Dedifferentiated amniotic fluid mesenchymal stem cell (primary cell): ENCODE results near the gene WASF2.
"Not testable (repeated sequence)": the region's sequence is repeated elsewhere in the genome, so short reads cannot be mapped to it uniquely, and the experiment has no call there.

Experiments used
- DNase-seq: peaks from one replicate; pipeline ENCODE4 v3.0.0-alpha.2; 2016; ENCODE audit errors: extremely low spot score

WASF2 gene

DNA sequence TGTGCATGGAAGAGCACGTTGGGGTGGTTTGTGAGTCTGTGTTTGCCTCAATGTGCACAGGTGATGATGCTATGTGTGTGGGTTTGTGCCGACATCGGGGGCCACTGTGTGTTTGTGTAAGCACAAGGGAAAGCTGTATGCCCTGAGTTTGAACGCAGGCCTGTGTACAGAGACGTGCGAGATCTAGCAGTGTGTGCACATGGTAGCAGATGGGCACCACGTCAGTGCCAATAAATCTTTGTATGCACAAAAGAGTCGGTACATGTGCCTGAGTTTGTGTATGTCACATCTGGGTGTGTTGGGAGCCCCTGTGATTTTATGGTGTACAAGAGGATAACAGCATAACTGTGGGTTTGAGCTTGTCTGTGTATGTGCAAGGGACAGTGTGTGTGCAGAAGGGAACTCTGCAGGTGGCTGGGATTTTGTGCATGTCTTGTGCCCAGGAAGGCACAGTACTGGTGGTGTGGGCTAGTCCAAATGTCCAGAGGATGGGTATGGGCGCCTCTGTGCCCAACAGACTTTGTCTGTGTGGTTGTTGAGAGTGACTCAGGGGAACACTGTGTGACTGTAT is 32.0 kb upstream of the WASF2 start:
- no peak for DNase-seq

DNA sequence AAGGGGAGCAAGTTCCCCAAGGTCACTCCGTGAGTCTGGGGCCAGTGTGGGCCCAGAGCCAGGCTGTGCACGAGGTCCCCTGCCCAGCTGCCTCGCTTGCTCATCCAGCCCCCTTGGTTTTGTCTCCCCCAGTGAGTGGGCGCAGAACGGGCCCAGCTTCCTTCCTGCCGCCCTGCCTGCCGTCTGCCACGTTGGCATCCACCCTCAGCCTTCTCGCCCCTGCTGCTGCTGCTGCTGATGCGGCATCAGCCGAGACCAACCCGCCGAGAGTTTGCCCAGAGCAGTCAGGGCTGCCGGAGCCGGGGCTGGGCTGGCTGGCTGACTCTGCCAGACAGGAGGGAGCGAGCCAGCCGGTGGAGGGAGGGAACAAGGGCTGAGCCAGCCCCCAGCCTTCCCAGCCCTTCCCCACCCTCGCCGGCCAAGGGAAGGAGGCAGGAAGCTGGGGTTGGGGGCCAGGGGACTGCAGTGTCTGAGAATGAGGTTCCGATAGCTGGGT is 31.4 kb upstream of the WASF2 start:
- DNase-seq = no peak

DNA sequence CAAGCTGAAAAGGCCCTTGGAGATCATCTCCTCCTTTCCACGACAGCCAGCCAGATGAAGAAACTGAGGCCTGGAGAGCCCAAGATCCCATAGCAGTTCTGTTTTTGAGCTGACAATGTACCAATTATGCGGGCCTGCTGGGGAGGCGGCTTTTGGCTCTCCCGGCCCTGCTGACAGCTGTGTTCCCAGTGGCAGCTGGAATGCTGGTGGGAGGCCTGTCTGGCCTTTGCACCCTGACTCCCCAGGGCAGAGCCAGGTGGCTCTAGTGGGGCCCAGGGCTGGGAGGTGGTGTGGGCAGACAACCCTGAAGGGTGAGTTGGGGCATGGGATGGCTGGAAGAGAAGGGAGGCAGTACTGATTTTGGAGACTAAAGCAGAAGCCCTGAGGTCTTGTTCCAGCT is 30.7 kb upstream of the WASF2 start:
- no peak for DNase-seq

DNA sequence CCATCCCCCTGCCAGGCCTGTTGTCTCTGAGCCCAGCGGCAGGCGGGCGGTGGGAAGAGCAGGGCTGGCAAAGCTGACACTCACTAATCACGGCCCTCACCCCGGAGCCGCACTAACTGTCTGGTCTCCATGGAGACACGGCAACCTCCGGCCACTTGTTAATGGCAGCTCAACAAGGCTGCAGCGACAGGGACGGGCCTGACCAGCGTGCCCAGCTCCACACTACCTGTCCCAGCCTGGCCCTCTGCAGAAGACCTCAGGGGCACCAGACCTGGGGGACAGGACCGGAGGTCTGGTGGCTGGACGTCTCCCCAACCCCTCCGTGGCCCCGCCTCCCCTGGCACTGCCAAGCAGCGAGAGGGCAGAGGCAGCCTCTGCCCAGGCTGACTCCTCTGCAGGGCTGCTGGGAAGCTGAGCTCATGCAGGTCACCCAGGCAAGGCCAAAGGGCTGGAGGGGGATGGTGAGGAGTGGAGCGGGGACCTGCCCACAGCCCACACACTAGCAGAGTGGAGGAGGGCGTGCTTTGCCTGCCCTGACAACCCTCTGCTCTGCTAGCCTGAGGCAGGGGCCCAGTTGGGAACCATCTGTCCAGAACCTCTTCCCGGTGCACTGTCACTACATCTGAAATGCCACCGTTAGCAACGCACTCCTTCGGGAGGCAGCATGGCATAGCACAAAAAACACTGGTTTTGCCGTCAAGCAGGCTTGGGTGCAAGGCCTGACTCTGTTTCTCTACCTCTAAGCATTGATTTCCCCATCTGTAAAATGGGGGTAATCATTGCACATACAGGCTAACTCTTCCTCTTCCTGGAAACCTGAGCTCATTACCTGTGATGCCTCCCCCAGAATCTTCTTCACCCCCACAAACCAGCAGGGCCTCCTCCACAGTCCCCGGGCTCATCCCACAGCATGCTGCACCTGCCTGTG is 29.6 kb upstream of the WASF2 start:
- DNase-seq = no peak

DNA sequence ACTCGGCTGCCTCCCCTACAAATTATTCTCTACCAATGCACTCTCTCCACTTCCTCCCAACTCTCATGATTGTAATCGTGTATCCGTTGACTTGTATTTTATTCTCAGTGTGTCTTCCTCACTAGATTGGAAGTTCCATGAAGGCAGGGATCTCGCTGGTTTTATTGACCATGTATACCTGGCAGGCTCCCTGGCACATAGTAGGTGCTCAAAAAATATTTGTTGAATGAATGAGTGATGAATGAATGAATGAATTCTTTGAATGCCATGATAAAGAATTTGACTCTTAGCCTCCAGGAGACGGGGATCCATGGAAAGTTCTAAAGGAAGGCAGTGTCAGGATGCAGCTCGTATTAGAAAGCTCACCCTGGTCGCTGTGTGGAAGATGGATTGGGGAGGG is 28.8 kb upstream of the WASF2 start:
- no peak for DNase-seq

DNA sequence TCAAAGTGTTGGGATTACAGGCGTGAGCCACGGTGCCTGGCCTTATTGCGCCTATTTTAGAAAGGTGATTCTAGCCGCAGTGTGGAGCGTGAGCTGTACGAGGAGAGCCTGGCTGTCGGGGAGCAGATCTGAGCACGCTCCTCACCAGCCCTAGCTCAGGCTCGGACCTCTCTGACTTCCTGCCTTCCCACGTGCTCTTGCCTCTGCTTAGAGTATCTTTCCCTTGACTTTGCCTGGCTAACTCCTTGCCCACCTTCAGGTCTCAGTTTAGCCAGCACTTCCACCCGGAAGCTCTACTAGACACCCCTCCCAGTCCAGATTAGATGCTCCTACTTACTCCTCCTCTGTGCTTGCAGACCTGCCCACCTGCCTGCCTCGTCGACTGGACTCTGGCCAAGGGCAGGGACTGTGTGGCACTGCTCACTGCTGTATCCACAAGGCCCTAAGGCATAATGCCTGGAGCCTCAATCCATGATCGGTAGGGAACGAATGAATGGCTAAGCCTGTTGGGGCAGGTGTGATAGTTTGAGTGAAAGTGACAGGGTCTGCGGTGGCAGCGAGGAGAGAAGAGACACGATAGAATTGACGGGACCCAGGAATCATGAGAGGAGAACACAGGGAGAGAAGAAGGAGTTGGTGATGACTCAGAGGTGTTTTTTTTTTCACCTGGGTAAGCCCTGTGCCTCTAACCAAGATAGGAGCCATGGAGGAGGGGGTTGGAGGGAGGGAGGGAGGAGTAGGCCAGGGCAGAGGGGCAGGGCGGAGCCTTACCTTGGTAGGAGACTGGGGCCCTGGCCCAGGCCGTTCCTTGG is 28.1 kb upstream of the WASF2 start:
- no peak for DNase-seq

DNA sequence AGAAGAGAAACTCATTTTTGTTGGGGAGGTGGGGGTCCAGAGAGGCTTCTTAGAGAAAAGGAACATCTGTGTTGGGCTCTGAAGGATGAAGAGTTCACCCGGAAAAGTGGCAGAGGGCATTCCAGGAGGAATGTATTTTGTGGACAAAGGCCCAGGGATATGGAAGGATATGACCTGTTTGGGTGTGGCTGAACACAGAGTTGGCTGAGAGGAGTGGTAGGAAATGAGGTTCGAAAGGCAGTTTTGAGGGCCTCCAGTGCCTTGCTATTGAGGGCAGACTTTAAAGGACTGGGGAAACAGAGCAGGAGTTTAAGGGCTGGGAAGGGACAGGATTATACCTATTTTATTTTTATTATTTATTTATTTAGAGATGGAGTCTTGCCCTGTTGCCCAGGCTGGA is 27.3 kb upstream of the WASF2 start:
- DNase-seq = no peak

DNA sequence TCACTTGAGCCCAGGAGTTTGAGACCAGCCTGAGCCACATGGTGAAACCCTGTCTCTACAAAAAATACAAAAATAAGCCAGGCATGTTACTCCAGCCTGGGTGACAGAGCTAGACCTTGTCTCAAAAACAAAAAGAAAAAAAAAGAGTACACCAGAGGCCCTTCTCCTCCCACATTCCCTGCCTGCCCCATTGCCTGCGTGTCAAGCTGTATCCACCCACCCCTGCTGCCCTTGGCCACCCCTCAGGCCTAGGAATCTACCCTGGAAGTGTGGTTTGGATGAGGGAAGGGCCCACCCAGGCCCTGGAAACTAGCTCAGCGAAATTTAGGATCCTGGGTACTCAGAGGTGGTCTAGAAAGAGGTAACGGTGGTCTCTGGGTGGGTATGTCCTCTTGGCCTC is 25.7 kb upstream of the WASF2 start:
- no peak for DNase-seq

DNA sequence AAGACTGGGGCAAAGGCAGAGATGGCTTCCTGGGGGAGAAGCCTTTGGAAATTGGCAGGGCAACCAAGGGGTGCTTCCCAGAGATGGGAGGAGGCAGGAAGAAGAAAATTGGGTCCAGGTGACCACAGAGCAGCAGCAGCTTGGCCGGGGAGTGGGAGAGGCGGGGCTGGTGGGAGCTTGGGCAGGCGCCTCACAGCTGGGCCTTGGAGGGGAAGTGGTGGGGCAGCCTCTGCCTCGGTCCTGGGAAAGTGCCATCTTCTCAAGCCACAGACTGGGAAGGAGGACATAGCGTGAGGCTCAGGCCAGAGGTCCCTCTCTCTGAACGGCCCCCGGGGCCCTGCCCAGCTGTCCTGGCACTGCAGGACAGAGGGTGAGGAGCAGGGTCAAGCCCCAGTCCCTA is 24.0 kb upstream of the WASF2 start:
- no peak for DNase-seq

DNA sequence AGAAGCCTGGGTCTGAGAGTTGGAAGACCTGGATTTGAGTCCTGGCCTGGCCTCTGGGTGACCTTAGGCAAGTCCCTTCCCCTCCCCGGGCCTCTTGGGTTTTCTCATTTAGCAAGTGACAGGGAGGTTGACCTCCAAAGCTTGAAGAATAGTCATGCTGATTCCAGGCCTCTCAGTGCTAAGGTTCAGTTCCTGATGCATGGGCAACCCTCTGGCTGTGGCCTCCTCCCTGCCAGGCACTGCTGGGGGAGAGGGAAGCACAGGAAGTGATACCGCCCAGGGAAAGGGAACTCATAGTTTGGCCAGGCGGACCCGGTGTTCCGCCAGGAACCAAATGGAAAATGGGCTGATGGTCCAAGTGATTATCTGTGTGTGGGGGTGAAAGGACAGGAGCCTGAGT is 23.6 kb upstream of the WASF2 start:
- no peak for DNase-seq

DNA sequence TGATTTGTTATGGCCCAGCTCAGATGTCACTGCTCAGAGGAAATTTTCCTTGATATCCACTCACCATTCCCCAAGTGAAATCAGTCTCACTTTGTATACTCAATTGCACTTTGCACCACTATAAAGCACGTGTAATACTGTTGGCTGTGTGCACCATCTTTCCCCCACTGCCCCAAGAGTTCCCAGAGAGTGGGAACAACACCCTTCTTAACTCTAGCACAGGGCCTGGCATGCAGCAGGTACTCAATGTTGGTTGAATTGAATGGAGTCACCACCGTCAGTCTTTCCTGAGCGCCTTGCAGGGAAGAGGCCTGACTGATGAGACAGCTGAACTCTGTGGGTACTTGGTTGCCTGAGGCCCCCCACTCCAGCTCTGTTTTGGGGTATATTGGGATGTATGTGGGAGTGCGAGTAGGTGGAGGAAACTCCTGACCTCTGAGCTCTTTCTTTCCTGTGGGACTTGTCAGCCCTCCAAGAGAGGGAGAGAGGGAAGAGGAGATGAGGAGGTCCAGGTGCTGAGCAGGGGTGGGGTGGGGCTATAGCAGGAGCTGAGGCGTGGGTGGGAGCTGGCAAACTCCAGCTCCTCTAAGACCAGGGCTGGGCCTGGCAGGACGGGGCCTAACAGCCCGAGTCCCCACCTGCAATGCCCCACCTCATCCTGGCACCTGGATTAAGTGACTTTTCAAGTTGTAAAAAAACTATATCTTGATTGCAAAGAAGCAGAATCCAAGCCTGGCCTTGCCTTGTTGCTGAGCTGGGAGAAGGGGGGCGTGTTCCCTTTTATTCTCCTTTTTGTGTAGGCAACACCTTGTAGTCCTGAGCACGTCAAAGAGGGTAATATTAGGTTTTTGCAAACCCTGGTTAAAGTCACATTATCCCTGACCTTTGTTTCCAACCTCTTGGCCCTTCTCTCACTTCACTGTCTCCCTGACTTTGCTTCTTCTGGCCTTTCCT is 19.4 kb upstream of the WASF2 start:
- no peak for DNase-seq

DNA sequence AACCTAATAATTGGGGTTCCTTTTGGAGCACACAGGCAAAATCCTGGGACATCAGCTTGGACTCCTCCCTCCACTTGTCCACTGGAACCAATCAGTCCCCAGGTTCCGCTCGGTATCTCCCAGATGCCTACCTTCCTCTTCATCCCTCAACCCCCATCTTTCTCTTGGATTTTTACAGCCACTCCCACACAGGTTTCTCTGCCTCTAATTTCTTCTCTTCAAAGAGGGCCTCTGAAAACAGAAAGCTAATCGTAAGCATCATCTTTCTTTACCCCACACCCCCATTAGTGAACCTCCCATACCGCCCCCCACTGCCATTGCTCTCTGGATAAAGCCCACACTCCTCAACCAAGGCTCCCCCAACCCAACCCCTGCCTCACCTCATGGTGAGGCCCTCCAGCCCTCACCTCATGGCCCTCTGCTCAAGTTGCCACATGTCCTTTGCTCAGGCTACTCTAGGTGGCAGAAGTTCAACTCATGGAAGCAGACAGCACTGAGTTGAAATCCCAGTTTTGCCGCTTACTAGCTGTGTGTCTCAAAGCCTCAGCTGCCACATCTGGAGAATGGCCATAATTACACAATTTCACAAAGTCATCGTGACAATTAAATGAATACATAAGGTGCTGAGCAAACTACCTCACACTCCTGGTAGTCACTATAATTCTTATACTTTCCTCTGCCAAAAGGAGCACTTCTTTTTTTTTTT is 18.1 kb upstream of the WASF2 start:
- DNase-seq = no peak

DNA sequence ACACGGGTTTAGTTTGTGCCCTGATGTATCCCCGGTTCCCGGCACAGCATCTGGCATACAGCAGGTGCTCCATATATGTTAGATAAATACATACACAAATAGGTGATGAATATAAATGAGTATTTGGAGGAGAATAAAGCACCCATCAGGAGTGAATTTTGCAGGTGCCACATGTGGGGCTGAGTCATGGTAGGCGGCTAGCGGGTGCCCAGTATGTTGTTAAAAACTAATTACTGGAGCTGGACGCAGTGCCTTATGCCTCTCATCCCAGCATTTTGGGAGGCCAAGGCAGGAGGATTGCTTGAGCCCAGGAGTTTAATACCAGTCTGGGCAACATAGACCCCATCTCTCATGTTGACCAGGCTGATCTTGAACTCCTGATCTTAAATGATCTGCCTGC is 16.7 kb upstream of the WASF2 start:
- DNase-seq = no peak

DNA sequence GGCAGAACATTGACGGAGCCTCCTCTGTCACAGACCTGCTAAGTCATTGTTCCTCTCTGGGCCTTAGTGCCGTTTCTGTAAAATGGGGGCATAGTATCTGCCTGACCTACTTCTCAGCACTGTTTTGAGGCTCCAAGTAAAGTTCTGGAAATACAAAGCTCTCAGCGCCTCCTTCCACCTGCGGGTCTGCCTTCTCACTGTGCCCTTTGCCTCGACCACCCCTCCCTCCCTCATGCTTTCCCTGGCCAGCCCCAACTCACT is 15.4 kb upstream of the WASF2 start:
- DNase-seq = no peak

DNA sequence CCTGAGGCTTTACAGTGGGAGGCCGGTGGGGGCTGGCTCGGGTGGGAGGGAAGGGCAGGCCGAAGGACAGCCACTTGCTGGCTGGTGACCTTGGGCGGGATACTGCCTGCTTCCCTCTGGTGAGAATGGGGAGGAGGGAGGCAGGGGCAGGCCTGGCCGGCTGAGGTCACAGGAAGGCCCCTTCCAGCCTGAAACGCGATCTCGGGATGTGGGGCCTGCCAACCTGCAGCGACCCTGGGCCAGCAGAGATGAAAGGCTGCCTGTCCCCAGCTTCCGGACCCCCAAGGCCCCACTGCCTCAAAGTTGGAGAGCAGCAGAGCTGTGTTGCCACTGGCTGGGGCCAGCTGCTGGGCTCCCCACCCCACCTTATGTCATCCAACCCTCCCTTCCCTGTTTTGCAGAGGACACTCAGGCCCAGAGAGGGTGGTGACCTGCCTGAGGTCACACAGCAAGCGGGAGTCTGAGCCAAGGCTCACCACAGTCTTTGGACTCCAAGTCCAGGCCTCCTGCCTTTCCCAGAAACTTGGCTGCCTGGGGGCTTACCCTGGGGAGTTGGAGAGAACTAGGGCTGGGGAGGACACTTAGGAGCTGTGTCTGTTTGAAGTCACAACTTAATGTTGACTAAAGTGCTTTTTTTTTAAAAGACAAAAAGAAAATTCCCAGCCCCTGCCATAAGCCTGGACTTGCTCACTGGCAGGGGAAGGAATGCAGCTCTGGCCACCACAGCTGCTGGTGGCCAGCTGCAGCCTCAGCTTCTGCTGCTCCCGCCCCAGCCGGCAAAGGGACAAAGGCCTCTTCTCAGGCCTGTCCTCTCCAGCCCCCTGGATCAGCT is 14.8 kb upstream of the WASF2 start:
- peak; percentile 20 for DNase-seq

DNA sequence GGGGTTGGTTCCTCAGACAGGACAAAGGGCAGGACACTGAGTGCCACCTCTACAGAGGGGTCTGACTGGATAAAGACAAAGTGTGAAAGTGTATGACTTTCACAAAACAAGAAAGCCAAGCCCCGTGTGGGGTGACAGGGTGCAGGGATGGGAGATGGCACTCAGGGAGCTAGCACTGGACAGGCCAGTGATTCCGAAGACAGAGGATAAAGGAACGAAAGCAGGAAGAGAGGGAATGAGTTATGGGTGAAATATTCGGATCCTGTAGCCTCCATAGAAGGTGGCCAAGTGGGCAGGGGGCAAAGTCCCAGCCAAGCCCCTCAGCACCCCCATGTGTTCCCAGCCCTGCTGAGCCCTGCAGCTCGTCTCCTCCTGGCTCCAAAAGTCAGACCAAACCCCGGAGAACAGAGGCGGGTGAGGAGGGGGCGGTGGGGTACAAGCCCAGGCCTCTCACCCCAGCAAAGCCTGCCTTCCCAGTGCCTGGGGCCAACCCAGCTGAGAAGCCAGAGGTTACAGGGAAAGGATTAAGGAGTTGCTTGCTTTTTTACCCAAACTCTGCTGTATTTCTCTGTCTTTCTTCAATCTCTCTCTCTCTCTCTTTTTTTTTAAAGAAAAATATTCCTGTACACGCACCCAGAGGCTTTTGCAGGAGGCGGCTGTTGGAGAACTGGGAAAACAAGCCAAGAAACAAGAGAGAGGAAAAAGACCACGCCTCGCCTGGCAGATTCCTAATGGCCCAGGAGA is 14.0 kb upstream of the WASF2 start:
- DNase-seq = peak; percentile 79

DNA sequence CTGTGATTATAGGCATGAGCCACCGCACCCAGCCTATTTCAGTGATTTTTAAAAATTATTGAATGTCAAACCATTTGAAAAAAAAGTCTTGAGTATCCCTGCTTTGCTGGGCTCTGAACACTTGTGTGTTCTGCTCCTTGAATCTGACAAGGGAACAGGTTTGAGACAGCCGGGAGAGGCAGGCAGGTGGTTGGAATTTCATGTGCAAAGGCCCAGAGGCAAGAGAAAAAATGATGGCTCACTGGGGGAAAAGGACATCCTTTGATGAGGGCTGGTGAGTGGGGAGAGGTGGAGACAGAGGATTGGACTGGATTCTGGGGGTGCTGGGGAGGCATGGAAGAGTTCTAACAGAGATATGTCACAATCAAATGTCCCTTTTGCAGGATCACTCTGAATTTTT is 13.1 kb upstream of the WASF2 start:
- DNase-seq = no peak

DNA sequence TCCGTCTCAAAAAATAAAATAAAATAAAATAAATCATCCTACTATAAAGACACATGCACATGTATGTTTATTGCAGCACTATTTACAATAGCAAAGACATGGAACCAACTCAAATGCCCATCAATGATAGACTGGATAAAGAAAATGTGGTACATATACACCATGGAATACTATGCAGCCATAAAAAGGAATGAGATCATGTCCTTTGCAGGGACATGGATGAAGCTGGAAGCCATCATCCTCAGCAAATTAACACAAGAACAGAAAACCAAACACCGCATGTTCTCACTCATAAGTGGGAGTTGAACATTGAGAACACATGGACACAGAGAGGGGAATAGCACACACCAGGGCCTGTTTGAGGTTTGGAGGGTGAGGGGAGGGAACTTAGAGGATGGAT is 11.2 kb upstream of the WASF2 start:
- not testable (repeated sequence) for DNase-seq

DNA sequence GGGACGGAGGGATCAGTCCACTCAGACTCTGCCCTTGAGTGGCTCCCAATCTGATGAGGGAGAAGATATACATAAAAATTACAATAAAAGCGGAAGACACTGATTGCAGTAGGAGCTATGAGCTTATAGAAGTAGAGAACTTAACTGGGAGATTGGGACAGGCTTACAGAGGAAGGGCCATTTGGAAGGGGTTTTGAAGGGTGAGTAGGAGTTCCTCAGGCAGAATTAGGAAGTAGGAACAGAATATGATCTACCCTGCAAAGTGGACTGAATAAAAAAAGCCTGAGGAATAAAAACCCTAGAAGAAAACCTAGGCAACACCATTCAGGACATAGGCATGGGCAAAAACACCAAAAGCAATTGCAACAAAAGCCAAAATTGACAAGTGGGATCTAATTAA is 9.2 kb upstream of the WASF2 start:
- DNase-seq = no peak
